H1 (cell line): ENCODE measurements around the gene HOXC11. TPM values are rescaled to one million over a fixed set of nuclear protein-coding genes. Genes with fewer than 3 reads are reported as not detected.

Experiments
- CTCF ChIA-PET: fragments of 300-600 bp; sonication (Branson Sonifier 250); formaldehyde crosslinking; loops from one replicate; lab custom pipeline; 2021; ENCODE audit not compliant: partially characterized antibody; lab: Charles Lee
- POLR2A ChIA-PET: fragments of 300-600 bp; sonication (Branson Sonifier 250); formaldehyde crosslinking; loops from one replicate; lab custom pipeline; 2021; ENCODE audit warnings: inconsistent platforms; ENCODE audit not compliant: partially characterized antibody; lab: Charles Lee
- DNase-seq, 2 experiments: peaks; one replicate each; pipeline versions ENCODE4 v3.0.0 to v3.0.0-alpha.2; 2010 to 2022; ENCODE audit warnings: low spot score in 2 of 2, low read depth in 1 of 2, mixed read lengths in 1 of 2
- FAIRE-seq: peaks from 2 replicates; lab custom pipeline; 2011; peaks lifted over from hg19 to GRCh38; lab: Jason Lieb, UNC
- H2AFZ ChIP-seq: 2 replicates; pipeline ENCODE4 v1.8.1; 2012; ENCODE audit warnings: low read length, inconsistent platforms
- H2AK5ac ChIP-seq: 2 replicates; pipeline ENCODE4 v1.6.1; 2013; ENCODE audit warnings: low read depth, low read length
- H2BK120ac ChIP-seq: replicated peaks from 2 replicates; pipeline ENCODE3; 2013; ENCODE audit warnings: low read depth, low read length, inconsistent platforms
- H2BK12ac ChIP-seq: 2 replicates; pipeline ENCODE4 v1.6.1; 2013; ENCODE audit warnings: low read depth, low read length
- H2BK15ac ChIP-seq: 2 replicates; pipeline ENCODE4 v1.6.1; 2013; ENCODE audit warnings: low read length
- H2BK20ac ChIP-seq: 2 replicates; pipeline ENCODE4 v1.6.1; 2013; ENCODE audit warnings: low read length
- H2BK5ac ChIP-seq: 2 replicates; pipeline ENCODE4 v1.6.1; 2013; ENCODE audit warnings: low read depth, low read length
- H3K14ac ChIP-seq: 2 replicates; pipeline ENCODE4 v1.6.1; 2013; ENCODE audit warnings: inconsistent platforms; ENCODE audit not compliant: insufficient read length
- H3K18ac ChIP-seq: 2 replicates; pipeline ENCODE4 v1.6.1; 2013; ENCODE audit warnings: low read length; ENCODE audit errors: extremely low read depth
- H3K23ac ChIP-seq: 2 replicates; pipeline ENCODE4 v1.6.1; 2013; ENCODE audit warnings: inconsistent platforms; ENCODE audit not compliant: insufficient read length
- H3K23me2 ChIP-seq: 2 replicates; pipeline ENCODE4 v1.6.1; 2013; ENCODE audit warnings: low read depth, low read length
- H3K27ac ChIP-seq: 2 replicates; pipeline ENCODE4 v1.6.1; 2011; ENCODE audit warnings: low read depth, low read length, inconsistent platforms
- H3K27me3 ChIP-seq, 4 experiments: replicated peaks in 1 of 4; 1 replicate in 1 of 4; 2 replicates in 3 of 4; pipeline versions ENCODE4 v1.6.1 to v1.8.1; 2011 to 2013; ENCODE audit warnings: low read length in 3 of 4, mild to moderate bottlenecking in 3 of 4, inconsistent platforms in 2 of 4, mixed read lengths in 2 of 4, moderate library complexity in 1 of 4; ENCODE audit not compliant: control insufficient read depth in 3 of 4, insufficient read depth in 3 of 4; ENCODE audit errors: extremely low read depth in 1 of 4
- H3K36me3 ChIP-seq, 4 experiments: 2 replicates each; pipeline versions ENCODE4 v1.6.1 to v1.8.1; 2011 to 2013; ENCODE audit warnings: mild to moderate bottlenecking in 4 of 4, low read length in 3 of 4, moderate library complexity in 2 of 4, control low read depth in 1 of 4, inconsistent platforms in 1 of 4; ENCODE audit not compliant: insufficient read depth in 4 of 4, control insufficient read depth in 2 of 4
- H3K4ac ChIP-seq: replicated peaks from 2 replicates; pipeline ENCODE3; 2013; ENCODE audit warnings: low read length, low read depth, mixed read lengths, inconsistent platforms; ENCODE audit not compliant: insufficient read length
- H3K4me1 ChIP-seq, 4 experiments: replicated peaks in 1 of 4; 1 replicate in 1 of 4; 2 replicates in 3 of 4; pipeline versions ENCODE4 v1.6.1 to v1.8.1; 2011 to 2013; ENCODE audit warnings: low read length in 3 of 4, inconsistent platforms in 2 of 4, mixed read lengths in 1 of 4; ENCODE audit not compliant: insufficient read depth in 4 of 4, control insufficient read depth in 3 of 4
- H3K4me2 ChIP-seq, 2 experiments: 2 replicates each; pipeline versions ENCODE4 v1.6.1 to v1.8.1; 2011 to 2013; ENCODE audit warnings: low read depth in 2 of 2, low read length in 2 of 2, control low read depth in 1 of 2, inconsistent platforms in 1 of 2, mild to moderate bottlenecking in 1 of 2; ENCODE audit not compliant: insufficient read depth in 1 of 2
- H3K4me3 ChIP-seq, 4 experiments: fragments of 200-600, 300-600 bp in 1 of 4; sonication (generic), shearing (Covaris generic), sonication (Bioruptor Twin) in 1 of 4; 2 replicates each; pipeline versions ENCODE4 v1.5.1 to v1.8.1; 2011 to 2016; ENCODE audit warnings: low read length in 4 of 4, low read depth in 3 of 4, control low read depth in 2 of 4, inconsistent platforms in 2 of 4, mild to moderate bottlenecking in 2 of 4, mixed read lengths in 1 of 4, moderate library complexity in 1 of 4; ENCODE audit not compliant: insufficient read depth in 2 of 4; ENCODE audit errors: extremely low read depth in 1 of 4
- H3K56ac ChIP-seq: replicated peaks from 2 replicates; pipeline ENCODE3; 2013; ENCODE audit warnings: low read depth, mild to moderate bottlenecking, mixed read lengths, low read length, inconsistent platforms; ENCODE audit not compliant: insufficient read length
- H3K79me1 ChIP-seq: 2 replicates; pipeline ENCODE4 v1.6.1; 2013; ENCODE audit warnings: low read depth, low read length, control low read depth
- H3K79me2 ChIP-seq, 2 experiments: 2 replicates each; pipeline versions ENCODE4 v1.6.1 to v1.8.1; 2012 to 2013; ENCODE audit warnings: low read length in 2 of 2, mild to moderate bottlenecking in 2 of 2, inconsistent platforms in 1 of 2; ENCODE audit not compliant: insufficient read depth in 2 of 2, control insufficient read depth in 1 of 2
- H3K9ac ChIP-seq, 4 experiments: replicated peaks in 1 of 4; 1 replicate in 1 of 4; 2 replicates in 3 of 4; pipeline versions ENCODE4 v1.6.1 to v1.8.1; 2011 to 2013; ENCODE audit warnings: low read depth in 3 of 4, low read length in 3 of 4, control low read depth in 2 of 4, mild to moderate bottlenecking in 2 of 4, moderate library complexity in 2 of 4, inconsistent platforms in 1 of 4; ENCODE audit errors: extremely low read depth in 1 of 4
- H3K9me3 ChIP-seq, 2 experiments: 2 replicates each; pipeline versions ENCODE4 v1.6.1 to v1.8.1; 2012 to 2013; ENCODE audit warnings: mild to moderate bottlenecking in 2 of 2, moderate library complexity in 2 of 2, control low read depth in 1 of 2, inconsistent platforms in 1 of 2, low read depth in 1 of 2, low read length in 1 of 2, mixed read lengths in 1 of 2; ENCODE audit not compliant: insufficient read depth in 2 of 2
- H4K20me1 ChIP-seq, 2 experiments: replicated peaks in 1 of 2; 2 replicates each; pipeline versions ENCODE3 to v1.8.1; 2011 to 2013; ENCODE audit warnings: inconsistent platforms in 2 of 2, low read length in 2 of 2, mild to moderate bottlenecking in 1 of 2; ENCODE audit not compliant: insufficient read depth in 2 of 2, control insufficient read depth in 1 of 2
- H4K5ac ChIP-seq: 2 replicates; pipeline ENCODE4 v1.6.1; 2013; ENCODE audit warnings: low read length, low read depth, mixed read lengths, inconsistent platforms; ENCODE audit not compliant: insufficient read length
- H4K8ac ChIP-seq: 2 replicates; pipeline ENCODE4 v1.8.0; 2013; ENCODE audit warnings: mild to moderate bottlenecking, moderate library complexity, low read length, inconsistent platforms; ENCODE audit not compliant: insufficient read depth; ENCODE audit errors: extremely low read depth
- H4K91ac ChIP-seq: replicated peaks from 2 replicates; pipeline ENCODE3; 2013; ENCODE audit warnings: low read length, mixed read lengths, inconsistent platforms; ENCODE audit not compliant: insufficient read length
- ASH2L ChIP-seq: fragments of 200-600, 300-600 bp; sonication (generic); IDR thresholded peaks from one replicate; pipeline ENCODE4 v1.7.1; 2017; ENCODE audit warnings: low read length
- EGR1 ChIP-seq: IDR thresholded peaks from 2 replicates; pipeline ENCODE4 v1.6.1; 2011; ENCODE audit warnings: low read depth, low read length, borderline replicate concordance
- EP300 ChIP-seq, 2 experiments: IDR thresholded peaks; 1 replicate in 1 of 2; 2 replicates in 1 of 2; pipeline ENCODE4 v1.6.1; 2011 to 2012; ENCODE audit warnings: low read depth in 2 of 2, low read length in 2 of 2, mild to moderate bottlenecking in 2 of 2, borderline replicate concordance in 1 of 2, inconsistent platforms in 1 of 2, moderate library complexity in 1 of 2
- GABPA ChIP-seq: IDR thresholded peaks from 2 replicates; pipeline ENCODE4 v1.6.1; 2011; ENCODE audit warnings: mild to moderate bottlenecking, low read length, moderate library complexity, borderline replicate concordance; ENCODE audit not compliant: insufficient read depth
- HDAC2 ChIP-seq, 2 experiments: fragments of 300-600 bp in 1 of 2; sonication (generic) in 1 of 2; IDR thresholded peaks; 2 replicates each; pipeline ENCODE4 v1.6.1; 2011 to 2012; ENCODE audit warnings: low read depth in 2 of 2, low read length in 2 of 2, mild to moderate bottlenecking in 2 of 2, moderate library complexity in 2 of 2, borderline replicate concordance in 1 of 2, inconsistent platforms in 1 of 2
- HDAC6 ChIP-seq: IDR thresholded peaks from one replicate; pipeline ENCODE4 v1.7.1; 2012; ENCODE audit warnings: low read depth, mild to moderate bottlenecking, inconsistent platforms, low read length, moderate library complexity
- JUN ChIP-seq: IDR thresholded peaks from 2 replicates; pipeline ENCODE4 v1.6.1; 2011; ENCODE audit warnings: low read depth, mild to moderate bottlenecking, improper control_type of control experiment, low read length
- SIN3A ChIP-seq, 2 experiments: IDR thresholded peaks in 1 of 2; conservative IDR thresholded peaks in 1 of 2; 2 replicates each; pipeline ENCODE4 v1.6.1; 2011 to 2012; ENCODE audit warnings: low read length in 2 of 2, improper control_type of control experiment in 1 of 2, low read depth in 1 of 2, mild to moderate bottlenecking in 1 of 2
- SIRT6 ChIP-seq: IDR thresholded peaks from one replicate; pipeline ENCODE4 v1.7.1; 2012; ENCODE audit warnings: low read length, inconsistent platforms
- SIX5 ChIP-seq: IDR thresholded peaks from 2 replicates; pipeline ENCODE4 v1.6.1; 2011; ENCODE audit warnings: mild to moderate bottlenecking, low read depth, low read length
- SP2 ChIP-seq: IDR thresholded peaks from 2 replicates; pipeline ENCODE4 v1.6.1; 2012; ENCODE audit warnings: mild to moderate bottlenecking, low read length, inconsistent platforms
- TAF1 ChIP-seq: IDR thresholded peaks from 2 replicates; pipeline ENCODE4 v1.6.1; 2011; ENCODE audit warnings: mild to moderate bottlenecking, low read depth, low read length
- YY1 ChIP-seq: IDR thresholded peaks from 2 replicates; pipeline ENCODE4 v1.6.1; 2011; ENCODE audit warnings: low read depth, mild to moderate bottlenecking, low read length
- WGBS, 2 experiments: shearing (Covaris generic) in 1 of 2; methylation state at CpG; one replicate each; pipeline versions ENCODE4 v1.1.6 to v1.1.7; 2013 to 2015; ENCODE audit warnings: low lambda C conversion rate in 2 of 2, mixed read lengths in 2 of 2, inconsistent platforms in 1 of 2, low coverage in 1 of 2, missing lambda C conversion rate in 1 of 2; ENCODE audit not compliant: insufficient replicate concordance in 2 of 2, insufficient coverage in 1 of 2, insufficient read length in 1 of 2; ENCODE audit errors: extremely low coverage in 1 of 2, missing lambda C conversion rate in 1 of 2; 5-methylcytosine and 5-hydroxymethylcytosine counted together
- polyA plus RNA-seq, 7 experiments: library from polyadenylated mRNA; depleted of rRNA in 3 of 7; stranded (reverse) in 5 of 7; unstranded in 2 of 7; fragments of >200 nt in 5 of 7; fragments of 200-250 nt in 2 of 7; gene quantifications; 1 replicate in 5 of 7; 2 replicates in 1 of 7; 4 replicates in 1 of 7; pipeline versions ENCODE4 v1.2.1 to v1.2.3, GENCODE V29; 2011 to 2013; ENCODE audit warnings: missing spikeins in 2 of 7, mixed read lengths in 2 of 7
- total RNA-seq: library from RNA; stranded (reverse); fragmentation: NEBNext Ultra II Directional; extraction: Animal tissue kit (Norgen Biotek cat#: 25700); gene quantifications from 2 replicates; pipeline ENCODE4 v1.2.1, GENCODE V29; 2021

Gene HOXC11
- total and polyA plus RNA-seq, 2 of the 8 experiments (the other 6 are each of a cell fraction or from before 2014, with no cell fraction given) = not detected

DNA sequence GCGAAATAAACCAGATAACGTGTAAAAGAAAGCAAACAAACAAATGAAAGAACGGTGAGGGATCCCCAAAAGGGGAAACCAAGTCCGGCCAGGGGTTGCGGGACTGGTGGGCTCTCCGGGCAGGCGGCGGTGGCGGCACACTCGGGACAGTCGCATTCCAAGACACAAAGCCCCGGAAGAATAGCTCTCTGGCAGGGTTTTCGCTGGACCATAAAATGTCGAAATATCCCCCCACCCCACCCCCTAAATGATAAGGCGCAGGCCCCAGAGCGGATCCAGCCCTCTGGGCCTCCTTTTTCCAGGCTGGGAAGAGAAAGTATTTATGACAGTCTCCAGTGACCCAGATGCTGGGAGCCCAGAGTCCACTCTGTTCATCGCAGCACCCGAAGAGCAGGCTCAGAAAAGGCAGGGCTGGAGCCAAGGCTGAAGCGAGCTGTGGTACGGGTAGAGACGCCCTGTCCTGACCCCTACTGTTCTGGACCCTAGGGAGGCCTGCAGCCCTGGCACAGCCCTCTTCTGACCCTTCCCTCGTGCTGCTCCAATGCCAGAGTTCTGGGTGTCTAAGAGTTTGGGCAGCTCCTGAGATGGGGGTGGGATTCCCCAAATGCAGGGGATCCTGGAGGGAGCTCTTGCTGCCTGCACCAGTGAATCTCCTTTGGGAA lies 33.8 kb downstream of the HOXC11 start:
- no peak overlapping the region for H2BK12ac ChIP-seq
- FAIRE-seq (no peak), DNase-seq (no peak)
- no peaks in the 10 kb centered on the region for H3K79me1 ChIP-seq
- H3K9ac ChIP-seq = no peak overlapping the region
- no peak overlapping the region for H4K91ac ChIP-seq
- no peak overlapping the region for H4K8ac ChIP-seq
- no peak overlapping the region for H2BK120ac ChIP-seq
- H2BK20ac ChIP-seq = no peak overlapping the region
- H3K36me3 ChIP-seq = peaks cover 0 to 2% (median 0%) of the 10 kb centered on the region in 4 experiments; a peak in 1 of 8 replicates
- no peak overlapping the region for H3K27ac ChIP-seq
- H2AK5ac ChIP-seq = no peak overlapping the region
- H3K23ac ChIP-seq = no peak overlapping the region
- H3K14ac ChIP-seq = no peak overlapping the region
- H3K9me3 ChIP-seq = no peaks in the 10 kb centered on the region
- H3K27me3 ChIP-seq = peaks cover 97 to 100% (median 100%) of the 10 kb centered on the region in 4 experiments
- ChIA-PET POLR2A (interaction anchor here (0.6 to 1.4 kb wide), 6 partner anchors 10 to 1822 kb away, joined by 3 read pairs; no protein-coding TSS in a partner anchor), CTCF (interaction anchor here (0.6 to 11.3 kb wide), 20 partner anchors 10 to 1395 kb away, joined by 3 to 172 read pairs (median 10); partner anchors contain the start of genes HOXC10, HOXC5, HOXC6 and SMUG1)
- H2BK15ac ChIP-seq = no peak overlapping the region
- peaks cover 0 to 37% of the 10 kb centered on the region in 2 experiments for H4K20me1 ChIP-seq
- H3K4ac ChIP-seq = no peak overlapping the region
- no peak overlapping the region for H3K4me3 ChIP-seq
- H3K23me2 ChIP-seq = no peaks in the 10 kb centered on the region
- H3K56ac ChIP-seq = no peak overlapping the region
- no peak overlapping the region for H3K18ac ChIP-seq
- no peak overlapping the region for H3K4me2 ChIP-seq
- H4K5ac ChIP-seq = no peak overlapping the region
- no peak overlapping the region for H2AFZ ChIP-seq
- peaks cover 0 to 4% (median 0%) of the 10 kb centered on the region in 4 experiments; a peak in 2 of 7 replicates for H3K4me1 ChIP-seq
- WGBS, 2 experiments = 37% methylated on average over 22 of the region's 22 CpGs; no CpG with 5 or more reads in 1 of the 2 experiments
- no peaks in the 10 kb centered on the region for H3K79me2 ChIP-seq
- H2BK5ac ChIP-seq = no peak overlapping the region
- no peak for TF ChIP-seq ASH2L
- TF ChIP-seq GABPA = no peak
- no peak for TF ChIP-seq SIRT6
- TF ChIP-seq EP300 (IDR thresholded peaks at IDR 0.05; ENCODE audit: borderline replicate concordance in 1 of 2, low read depth in 2 of 2, low read length in 2 of 2) = no peak
- no peak for TF ChIP-seq SP2
- TF ChIP-seq TAF1 = no peak
- TF ChIP-seq YY1 = no peak
- TF ChIP-seq SIN3A (conservative IDR thresholded peaks at IDR 0.05 in 1 of 2, IDR thresholded peaks at IDR 0.05 in 1 of 2; ENCODE audit: low read depth in 1 of 2, low read length in 2 of 2) = no peak
- no peak for TF ChIP-seq SIX5
- no peak for TF ChIP-seq HDAC2 (IDR thresholded peaks at IDR 0.05; ENCODE audit: borderline replicate concordance in 1 of 2, low read depth in 2 of 2, low read length in 2 of 2)
- TF ChIP-seq EGR1 = no peak
- no peak for TF ChIP-seq HDAC6
- TF ChIP-seq JUN = no peak
